DOHH2 (cell line): ENCODE data around the gene ESAM.

Experiments
- H3F3A ChIP-seq: fragments of 200-600 bp; sonication (generic), shearing (Covaris generic); 2 replicates; pipeline ENCODE4 v1.6.0; 2016; ENCODE audit warnings: antibody characterized with exemption, mild to moderate bottlenecking; ENCODE audit not compliant: control insufficient read depth, insufficient read depth
- H3K27ac ChIP-seq: fragments of 200-600 bp; sonication (generic); 2 replicates; pipeline ENCODE4 v1.5.1; 2014; ENCODE audit warnings: low read depth, mild to moderate bottlenecking, low read length, moderate library complexity
- H3K27me3 ChIP-seq: fragments of 200-600 bp; sonication (generic); 2 replicates; pipeline ENCODE4 v1.6.1; 2014; ENCODE audit warnings: mild to moderate bottlenecking, low read length, mixed read lengths; ENCODE audit not compliant: control insufficient read depth
- H3K36me3 ChIP-seq: fragments of 200-600 bp; sonication (generic); 2 replicates; pipeline ENCODE4 v1.6.1; 2014; ENCODE audit warnings: mild to moderate bottlenecking, low read length, moderate library complexity, mixed read lengths; ENCODE audit not compliant: control insufficient read depth
- H3K4me1 ChIP-seq: fragments of 200-600 bp; sonication (generic); 2 replicates; pipeline ENCODE4 v1.6.1; 2014; ENCODE audit warnings: mild to moderate bottlenecking, low read length, mixed read lengths; ENCODE audit not compliant: control insufficient read depth
- H3K4me2 ChIP-seq: fragments of 200-600 bp; sonication (generic); 2 replicates; pipeline ENCODE4 v1.6.0; 2014; ENCODE audit warnings: mild to moderate bottlenecking, low read length, moderate library complexity
- H3K4me3 ChIP-seq: fragments of 200-600 bp; sonication (generic); 2 replicates; pipeline ENCODE4 v1.5.1; 2014; ENCODE audit warnings: mild to moderate bottlenecking, low read length, mixed read lengths
- H3K79me2 ChIP-seq: fragments of 200-600 bp; sonication (generic); 2 replicates; pipeline ENCODE4 v1.6.1; 2014; ENCODE audit warnings: mild to moderate bottlenecking, low read length, mixed read lengths; ENCODE audit not compliant: control insufficient read depth
- H3K9me2 ChIP-seq: fragments of 200-600 bp; sonication (generic); replicated peaks from 2 replicates; pipeline ENCODE4 v1.6.1; 2014; ENCODE audit warnings: mild to moderate bottlenecking, low read length, mixed read lengths; ENCODE audit not compliant: control insufficient read depth
- H3K9me3 ChIP-seq: fragments of 200-600 bp; sonication (generic); 2 replicates; pipeline ENCODE4 v1.6.1; 2014; ENCODE audit warnings: antibody characterized with exemption, low read length, mixed read lengths; ENCODE audit not compliant: control insufficient read depth, insufficient read depth
- H4K20me1 ChIP-seq: fragments of 200-600 bp; sonication (generic); 2 replicates; pipeline ENCODE4 v1.6.0; 2014; ENCODE audit warnings: low read depth, mild to moderate bottlenecking, antibody characterized with exemption, low read length, moderate library complexity; ENCODE audit not compliant: control insufficient read depth, insufficient read depth
- CTCF ChIP-seq: fragments of 200-600 bp; sonication (generic); IDR thresholded peaks from one replicate; pipeline ENCODE4 v1.5.1; 2014; ENCODE audit warnings: antibody characterized with exemption, mild to moderate bottlenecking, low read depth, low read length; ENCODE audit not compliant: poor library complexity, severe bottlenecking
- EZH2phosphoT487 ChIP-seq: fragments of 200-600 bp; sonication (generic); IDR thresholded peaks from 2 replicates; pipeline ENCODE4 v1.6.1; 2017; ENCODE audit warnings: borderline replicate concordance, mild to moderate bottlenecking, antibody characterized with exemption, low read length, moderate library complexity, mixed read lengths

The ESAM gene

GRCh38 chr11:124729571-124729970 is 32.5 kb downstream of the ESAM start:
- no peaks in the 10 kb centered on the region for H3F3A ChIP-seq
- no peak for TF ChIP-seq CTCF
- TF ChIP-seq EZH2phosphoT487 = no peak
- H3K36me3 ChIP-seq = no peaks in the 10 kb centered on the region
- no peaks in the 10 kb centered on the region for H3K9me2 ChIP-seq
- H4K20me1 ChIP-seq = no peaks in the 10 kb centered on the region
- H3K4me3 ChIP-seq = no peak overlapping the region
- H3K27ac ChIP-seq = no peak overlapping the region
- H3K4me1 ChIP-seq = peaks cover 30% of the 10 kb centered on the region
- no peaks in the 10 kb centered on the region for H3K9me3 ChIP-seq
- no peak overlapping the region for H3K4me2 ChIP-seq
- H3K27me3 ChIP-seq = no peaks in the 10 kb centered on the region
- no peaks in the 10 kb centered on the region for H3K79me2 ChIP-seq

- H3K27ac ChIP-seq = no peak overlapping the region
- H3K27me3 ChIP-seq = no peaks in the 10 kb centered on the region
- H3K4me2 ChIP-seq = no peak overlapping the region
- H3K36me3 ChIP-seq = no peaks in the 10 kb centered on the region
- H3F3A ChIP-seq = no peaks in the 10 kb centered on the region
- no peaks in the 10 kb centered on the region for H3K9me2 ChIP-seq
- TF ChIP-seq EZH2phosphoT487 (no peak), CTCF (no peak)
- peaks cover 38% of the 10 kb centered on the region for H3K4me1 ChIP-seq
- no peaks in the 10 kb centered on the region for H3K79me2 ChIP-seq
- H4K20me1 ChIP-seq = no peaks in the 10 kb centered on the region
- no peak overlapping the region for H3K4me3 ChIP-seq
- no peaks in the 10 kb centered on the region for H3K9me3 ChIP-seq
Measured at GRCh38 chr11:124728134-124728533, 34.0 kb downstream of the ESAM start.

GRCh38 chr11:124727474-124727873 is 34.6 kb downstream of the ESAM start:
- no peak for TF ChIP-seq EZH2phosphoT487
- TF ChIP-seq CTCF = no peak
- Histone ChIP-seq H3K4me3 (no peak overlapping the region), H3K4me2 (no peak overlapping the region), H3K4me1 (peaks cover 45% of the 10 kb centered on the region), H3F3A (no peaks in the 10 kb centered on the region), H3K27ac (no peak overlapping the region), H3K27me3 (no peaks in the 10 kb centered on the region), H3K9me2 (no peaks in the 10 kb centered on the region), H3K9me3 (no peaks in the 10 kb centered on the region), H4K20me1 (no peaks in the 10 kb centered on the region), H3K36me3 (no peaks in the 10 kb centered on the region), H3K79me2 (no peaks in the 10 kb centered on the region)

GRCh38 chr11:124725719-124726105 is 36.4 kb downstream of the ESAM start:
- Histone ChIP-seq H3K27ac (no peak overlapping the region), H3K9me3 (no peaks in the 10 kb centered on the region), H3K4me3 (peak overlapping the region; percentile 63), H3F3A (no peaks in the 10 kb centered on the region), H3K9me2 (no peaks in the 10 kb centered on the region), H3K79me2 (no peaks in the 10 kb centered on the region), H4K20me1 (no peaks in the 10 kb centered on the region), H3K4me1 (peaks cover 57% of the 10 kb centered on the region), H3K27me3 (no peaks in the 10 kb centered on the region), H3K36me3 (no peaks in the 10 kb centered on the region), H3K4me2 (peak overlapping the region; percentile 86)
- TF ChIP-seq EZH2phosphoT487 (no peak), CTCF (no peak)
